NCI-H345 treated with DMSO at 0.1 percent for 48 hours (cell line): Measurements from ENCODE around the gene DXO.
"Not testable (repeated sequence)": the region's sequence is repeated elsewhere in the genome, so short reads cannot be mapped to it uniquely, and the experiment has no call there.

Experiments used
- DNase-seq: peaks from one replicate; lab custom pipeline; 2025; ENCODE audit not compliant: unreplicated experiment; lab: John Stamatoyannopoulos, UW

The DXO gene

DNA sequence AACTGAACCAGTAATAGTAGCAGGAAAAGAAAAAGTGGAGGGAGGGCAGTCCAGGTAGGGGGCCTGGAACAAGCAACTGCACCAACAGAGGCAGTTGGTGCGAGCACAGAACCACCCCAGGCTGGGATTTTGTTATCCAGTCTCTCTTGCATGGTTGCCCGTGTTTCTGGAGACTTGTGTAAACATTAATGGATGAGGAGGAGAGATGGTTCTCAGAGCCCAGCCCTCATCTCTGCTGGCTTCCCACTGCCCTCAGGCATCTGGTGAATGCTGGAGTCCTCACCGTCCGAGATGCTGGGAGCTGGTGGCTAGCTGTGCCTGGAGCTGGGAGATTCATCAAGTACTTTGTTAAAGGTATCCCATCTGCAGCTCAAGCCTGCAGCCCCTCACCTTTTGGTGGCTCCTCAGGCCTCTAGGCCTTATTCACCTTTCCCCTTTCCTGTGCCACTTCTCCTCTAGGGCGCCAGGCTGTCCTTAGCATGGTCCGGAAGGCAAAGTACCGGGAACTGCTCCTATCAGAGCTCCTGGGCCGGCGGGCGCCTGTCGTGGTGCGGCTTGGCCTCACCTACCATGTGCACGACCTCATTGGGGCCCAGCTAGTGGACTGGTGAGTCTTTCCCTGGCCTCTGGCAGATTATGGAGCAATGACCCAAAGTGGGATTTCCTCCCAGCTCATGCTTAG, 8.4 kb upstream of the DXO start:
- DNase-seq: not testable (repeated sequence)

DNA sequence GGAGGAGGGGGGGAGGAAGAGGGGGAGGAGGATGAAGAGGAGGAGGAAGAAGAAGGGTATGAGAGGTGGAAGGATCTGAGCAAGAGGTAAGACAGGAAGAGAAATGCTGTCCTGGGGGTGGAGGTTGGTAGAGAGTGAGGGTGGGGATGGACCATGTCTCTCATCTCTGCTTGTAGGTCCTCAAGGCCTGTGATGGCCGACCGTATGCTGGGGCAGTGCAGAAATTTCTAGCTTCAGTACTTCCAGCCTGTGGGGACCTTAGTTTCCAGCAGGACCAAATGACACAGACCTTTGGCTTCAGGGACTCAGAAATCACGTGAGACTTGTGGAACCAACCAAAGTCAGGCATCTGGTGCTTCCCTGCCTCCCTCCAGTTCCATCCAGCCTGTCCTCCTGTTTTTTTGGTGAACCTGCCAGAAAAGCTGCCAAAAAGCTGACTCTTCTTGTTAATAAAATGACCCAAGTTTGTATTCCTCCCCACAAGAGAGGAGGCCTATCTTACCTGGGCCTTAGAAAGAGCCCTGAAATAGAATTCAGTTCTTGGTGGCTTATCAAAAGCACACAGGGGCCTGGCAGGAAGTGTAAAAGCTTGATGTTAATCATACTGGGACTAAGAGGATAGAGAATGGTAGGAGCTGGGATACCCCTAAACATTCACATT, 7.4 kb upstream of the DXO start:
- no peak for DNase-seq

DNA sequence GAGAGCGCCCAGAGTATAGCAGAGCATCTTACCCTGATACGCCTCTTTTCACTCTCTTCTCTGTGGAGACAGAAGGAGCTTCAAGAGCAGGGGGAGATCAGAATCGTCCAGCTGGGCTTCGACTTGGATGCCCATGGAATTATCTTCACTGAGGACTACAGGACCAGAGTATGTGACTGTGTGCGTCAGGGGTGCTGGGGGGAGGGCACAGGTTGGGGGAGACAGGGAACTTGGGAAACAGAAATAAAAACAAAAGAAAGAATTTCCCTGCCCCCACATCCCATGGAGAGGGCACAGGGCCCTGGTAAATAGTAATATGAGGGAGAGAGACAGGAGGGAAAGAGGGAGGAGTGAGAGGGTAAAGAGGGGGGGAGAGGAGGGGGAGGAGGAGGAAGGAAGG, 6.9 kb upstream of the DXO start:
- DNase-seq: no peak

DNA sequence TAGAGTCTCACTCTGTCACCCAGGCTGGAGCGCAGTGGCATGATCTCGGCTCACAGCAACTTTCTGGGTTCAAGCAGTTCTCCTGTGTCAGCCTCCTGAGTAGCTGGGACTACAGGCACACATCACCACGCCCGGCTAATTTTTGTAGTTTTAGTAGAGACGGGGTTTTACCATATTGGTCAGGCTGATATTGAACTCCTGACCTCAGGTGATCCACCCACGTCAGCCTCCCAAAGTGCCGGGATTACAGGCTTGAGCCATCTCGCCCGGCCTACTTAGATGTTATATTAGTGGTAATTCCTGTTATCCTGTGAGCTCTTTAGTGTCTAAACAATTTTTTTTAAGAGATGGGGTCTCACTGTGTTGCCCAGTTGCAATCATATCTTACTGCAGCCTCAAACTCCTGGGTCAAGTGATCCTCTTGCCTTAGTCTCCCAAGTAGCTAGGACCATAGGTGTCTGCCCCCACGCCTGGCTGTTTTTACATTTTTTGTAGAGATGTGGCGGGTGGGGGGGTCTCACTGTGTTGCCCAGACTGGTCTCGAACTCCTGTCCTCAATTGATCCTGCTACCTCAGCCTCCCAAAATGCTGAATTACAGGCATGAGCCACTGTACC, 6.0 kb upstream of the DXO start:
- DNase-seq: no peak

DNA sequence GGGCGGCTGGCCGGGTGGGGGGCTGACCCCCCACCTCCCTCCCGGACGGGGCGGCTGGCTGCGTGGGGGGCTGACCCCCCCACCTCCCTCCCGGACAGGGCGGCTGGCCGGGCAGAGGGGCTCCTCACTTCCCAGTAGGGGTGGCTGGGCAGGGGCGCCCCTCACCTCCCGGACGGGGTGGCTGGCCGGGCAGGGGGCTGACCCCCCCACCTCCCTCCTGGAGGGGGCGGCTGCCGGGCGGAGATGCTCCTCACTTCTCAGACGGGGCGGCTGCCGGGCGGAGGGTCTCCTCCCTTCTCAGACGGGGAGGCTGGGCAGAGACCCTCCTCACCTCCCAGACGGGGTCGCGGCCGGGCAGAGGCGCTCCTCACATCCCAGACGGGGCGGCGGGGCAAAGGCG, 4.1 kb upstream of the DXO start:
- DNase-seq: not testable (repeated sequence)

DNA sequence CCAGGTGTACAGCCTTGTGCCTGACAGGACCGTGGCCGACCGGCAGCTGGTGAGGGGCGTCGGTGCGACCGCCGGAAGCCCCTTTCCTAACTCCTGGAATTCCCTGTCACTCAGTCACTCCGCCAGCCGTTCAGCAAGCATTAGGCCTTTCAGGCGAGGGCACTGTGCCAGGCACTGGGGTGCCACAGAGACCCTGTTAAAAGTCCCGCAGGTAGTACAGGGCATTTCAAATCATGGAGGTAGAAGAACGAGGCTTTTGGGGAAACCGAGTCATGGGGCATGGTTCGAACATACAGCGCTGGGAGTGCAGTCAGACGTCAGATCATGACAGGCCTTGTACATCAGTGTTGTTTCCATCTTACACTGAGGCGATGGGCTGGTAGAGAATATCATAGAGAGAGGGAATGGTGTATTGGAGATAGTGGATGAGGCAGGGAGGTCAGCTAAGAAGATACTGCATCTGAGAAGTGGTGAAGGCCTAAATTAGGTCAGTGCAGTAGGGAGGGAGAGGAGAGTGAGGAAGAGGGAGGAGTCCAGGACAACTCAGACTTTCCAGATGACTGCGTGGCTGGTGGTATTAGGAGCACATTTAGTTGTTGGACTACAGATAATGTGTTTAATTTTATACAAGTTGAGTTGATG, 892 bp upstream of the DXO start:
- no peak for DNase-seq

DNA sequence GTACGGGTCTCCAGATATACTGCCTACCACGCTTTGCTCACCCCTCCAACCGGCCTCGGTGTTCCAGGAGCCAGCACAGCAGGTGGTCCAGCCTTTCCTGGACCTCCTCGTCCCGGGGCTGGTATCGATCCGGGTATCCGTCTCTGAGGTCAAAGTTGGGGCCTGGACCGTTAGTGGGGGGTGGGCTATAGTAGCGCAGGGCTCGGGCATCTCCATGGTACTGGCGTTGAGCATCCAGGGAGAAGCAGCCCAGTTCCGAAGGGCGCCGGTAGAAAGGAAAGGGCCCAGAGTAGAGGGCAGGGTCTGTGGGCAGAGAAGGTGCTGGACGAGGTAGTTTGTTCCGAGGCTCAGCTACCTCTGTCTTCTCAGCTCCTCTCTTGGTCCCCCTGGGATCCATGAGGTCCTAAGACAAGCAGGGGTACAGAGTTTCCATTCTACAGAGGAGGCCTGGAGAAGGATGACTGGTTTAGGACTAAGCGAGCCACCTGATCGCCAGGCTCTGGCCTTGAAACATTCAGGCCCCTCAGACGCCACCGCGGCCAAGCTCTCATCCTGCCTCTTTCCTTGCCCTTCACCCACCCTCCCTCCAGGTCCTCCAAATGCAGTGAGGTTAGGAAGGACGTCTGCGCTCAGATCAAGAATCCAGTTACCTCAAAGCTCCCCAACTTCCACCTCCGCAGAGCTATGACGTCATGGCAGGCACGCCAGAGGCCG, 502 bp downstream of the DXO start:
- no peak for DNase-seq

DNA sequence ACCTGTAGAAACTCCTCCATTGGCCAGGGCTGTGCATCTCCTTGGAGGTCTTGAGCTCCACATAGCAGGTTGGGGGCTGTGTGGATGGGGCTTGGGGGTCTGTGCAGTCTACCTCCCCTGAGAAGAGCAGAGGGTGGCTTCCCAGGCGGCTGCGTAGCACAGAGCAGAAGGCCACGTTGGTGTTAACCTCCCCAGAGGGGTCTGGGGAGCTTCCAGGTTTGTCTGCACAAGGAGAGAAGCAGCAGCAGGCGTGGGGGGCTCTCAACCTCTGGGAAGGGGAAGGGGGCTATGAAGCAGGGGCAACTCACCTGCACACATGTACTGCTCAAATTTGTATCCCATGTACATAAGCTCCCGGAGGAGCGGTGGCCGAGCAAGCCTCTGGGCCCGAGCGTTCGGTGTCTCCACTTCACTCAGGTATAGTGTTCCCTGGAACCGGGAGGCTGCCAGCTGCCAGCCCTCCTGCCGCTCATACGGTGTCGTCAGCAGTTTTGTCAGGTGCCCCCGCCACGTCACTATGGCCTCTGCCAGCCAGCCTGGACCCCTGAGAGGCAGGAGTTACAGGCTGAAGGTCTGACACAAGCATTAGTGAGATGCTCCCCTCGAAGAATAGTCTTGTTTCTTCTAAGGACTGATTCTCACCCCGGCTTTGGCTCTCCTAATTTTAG, 1.2 kb downstream of the DXO start:
- no peak for DNase-seq

DNA sequence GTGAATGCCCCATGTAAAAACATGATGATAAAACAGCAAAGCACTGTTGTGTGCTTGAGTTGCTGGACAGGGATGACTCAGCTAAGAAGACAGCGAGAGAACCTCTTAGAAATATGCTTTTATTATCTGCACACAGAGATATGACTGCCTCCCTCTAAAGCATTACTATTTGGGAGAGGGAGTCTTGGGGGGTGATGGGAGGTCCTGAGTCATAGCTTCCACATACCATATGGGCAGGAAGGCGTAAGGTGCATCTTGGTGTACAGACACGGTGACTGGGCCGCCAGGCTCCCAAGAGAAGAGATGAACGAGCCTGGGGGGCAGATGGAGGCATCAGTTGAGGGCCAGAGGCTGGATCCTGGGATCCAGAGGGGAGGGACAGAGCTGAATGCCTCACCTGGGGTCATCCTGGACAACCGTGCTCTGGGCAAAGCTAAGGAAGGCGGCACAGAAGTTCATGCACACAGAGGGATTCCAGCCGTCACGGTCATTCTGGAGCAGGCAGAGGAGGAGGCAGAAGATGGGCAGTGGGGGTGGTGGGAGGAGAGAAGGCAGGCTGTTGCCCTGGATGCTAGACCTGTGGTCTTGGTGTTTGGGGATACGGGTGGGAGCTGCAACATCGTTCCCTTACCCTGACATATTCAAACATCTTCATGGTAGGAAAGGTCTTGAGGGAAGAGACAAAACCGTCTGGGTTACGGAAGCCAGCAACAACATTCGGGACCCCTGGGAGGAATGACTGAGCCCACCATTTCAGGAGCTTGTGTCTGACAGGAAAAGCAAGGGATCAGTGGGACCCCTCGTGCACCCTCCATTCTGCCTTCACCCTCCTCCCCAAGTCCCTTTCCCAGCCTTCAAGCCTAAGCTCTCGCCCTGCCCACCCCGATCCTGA, 2.0 kb downstream of the DXO start:
- no peak for DNase-seq

DNA sequence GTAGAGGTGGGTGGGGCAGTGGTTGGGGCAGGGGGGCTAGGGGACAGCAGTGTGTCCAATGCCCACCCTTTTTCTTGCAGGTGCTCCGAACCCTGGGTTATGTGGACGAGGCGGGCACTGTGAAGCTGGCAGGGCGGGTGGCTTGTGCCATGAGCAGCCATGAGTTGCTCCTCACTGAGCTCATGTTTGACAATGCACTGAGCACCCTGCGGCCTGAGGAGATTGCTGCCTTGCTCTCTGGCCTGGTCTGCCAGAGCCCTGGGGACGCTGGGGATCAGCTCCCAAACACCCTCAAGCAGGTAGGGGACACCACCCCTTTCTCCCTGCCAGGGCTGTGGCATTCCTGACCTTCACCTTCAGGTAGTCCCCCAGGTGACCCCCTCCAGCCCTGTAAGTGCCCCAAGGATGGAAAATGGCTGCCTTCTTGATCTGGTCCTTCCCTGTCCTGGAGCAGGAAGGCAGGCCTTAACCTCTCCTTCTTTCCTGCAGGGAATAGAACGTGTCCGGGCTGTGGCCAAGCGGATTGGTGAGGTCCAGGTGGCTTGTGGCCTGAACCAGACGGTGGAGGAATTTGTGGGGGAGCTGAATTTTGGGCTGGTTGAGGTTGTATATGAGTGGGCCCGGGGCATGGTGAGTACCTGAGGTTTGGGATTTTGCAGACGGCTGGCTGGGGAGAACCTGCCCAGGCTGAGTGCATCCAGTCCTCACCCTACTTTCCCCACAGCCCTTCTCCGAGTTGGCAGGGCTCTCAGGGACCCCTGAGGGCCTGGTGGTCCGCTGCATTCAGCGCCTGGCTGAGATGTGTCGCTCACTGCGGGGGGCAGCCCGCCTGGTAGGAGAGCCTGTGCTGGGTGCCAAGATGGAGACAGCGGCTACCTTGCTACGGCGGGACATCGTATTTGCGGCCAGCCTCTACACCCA, 2.9 kb downstream of the DXO start:
- no peak for DNase-seq

DNA sequence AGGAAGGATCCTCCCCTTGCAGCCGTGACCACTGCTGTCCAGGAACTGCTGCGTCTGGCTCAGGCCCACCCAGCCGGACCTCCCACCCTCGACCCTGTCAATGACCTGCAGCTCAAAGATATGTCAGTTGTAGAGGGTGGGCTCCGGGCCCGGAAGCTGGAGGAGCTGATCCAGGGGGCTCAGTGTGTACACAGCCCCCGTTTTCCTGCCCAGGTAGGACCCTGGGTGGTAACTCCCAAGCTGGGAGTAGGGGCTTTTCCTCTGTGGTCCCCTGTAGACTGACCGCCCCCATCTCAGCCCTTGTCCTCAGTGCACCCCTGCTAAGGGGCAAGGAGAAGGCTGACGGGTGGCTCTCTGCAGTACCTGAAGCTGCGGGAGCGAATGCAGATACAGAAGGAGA, 3.6 kb downstream of the DXO start:
- no peak for DNase-seq

DNA sequence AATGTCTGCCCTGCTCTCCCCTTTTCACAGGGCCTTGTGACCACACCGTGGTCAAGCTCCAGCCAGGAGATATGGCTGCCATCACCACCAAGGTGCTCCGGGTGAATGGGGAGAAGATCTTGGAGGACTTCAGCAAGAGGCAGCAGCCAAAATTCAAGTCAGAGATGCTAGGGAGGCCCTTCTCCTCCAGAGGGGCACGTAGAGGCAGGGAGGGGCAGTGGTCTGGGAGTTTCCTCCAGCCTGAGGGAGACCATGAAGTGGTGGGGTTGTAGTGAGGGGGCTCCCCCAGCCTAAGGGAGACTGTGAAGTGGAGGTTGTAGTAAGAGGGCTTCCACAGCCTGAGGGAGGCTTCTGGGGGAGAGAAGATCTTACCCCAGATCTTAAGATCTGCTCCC, 4.0 kb downstream of the DXO start:
- DNase-seq: no peak

DNA sequence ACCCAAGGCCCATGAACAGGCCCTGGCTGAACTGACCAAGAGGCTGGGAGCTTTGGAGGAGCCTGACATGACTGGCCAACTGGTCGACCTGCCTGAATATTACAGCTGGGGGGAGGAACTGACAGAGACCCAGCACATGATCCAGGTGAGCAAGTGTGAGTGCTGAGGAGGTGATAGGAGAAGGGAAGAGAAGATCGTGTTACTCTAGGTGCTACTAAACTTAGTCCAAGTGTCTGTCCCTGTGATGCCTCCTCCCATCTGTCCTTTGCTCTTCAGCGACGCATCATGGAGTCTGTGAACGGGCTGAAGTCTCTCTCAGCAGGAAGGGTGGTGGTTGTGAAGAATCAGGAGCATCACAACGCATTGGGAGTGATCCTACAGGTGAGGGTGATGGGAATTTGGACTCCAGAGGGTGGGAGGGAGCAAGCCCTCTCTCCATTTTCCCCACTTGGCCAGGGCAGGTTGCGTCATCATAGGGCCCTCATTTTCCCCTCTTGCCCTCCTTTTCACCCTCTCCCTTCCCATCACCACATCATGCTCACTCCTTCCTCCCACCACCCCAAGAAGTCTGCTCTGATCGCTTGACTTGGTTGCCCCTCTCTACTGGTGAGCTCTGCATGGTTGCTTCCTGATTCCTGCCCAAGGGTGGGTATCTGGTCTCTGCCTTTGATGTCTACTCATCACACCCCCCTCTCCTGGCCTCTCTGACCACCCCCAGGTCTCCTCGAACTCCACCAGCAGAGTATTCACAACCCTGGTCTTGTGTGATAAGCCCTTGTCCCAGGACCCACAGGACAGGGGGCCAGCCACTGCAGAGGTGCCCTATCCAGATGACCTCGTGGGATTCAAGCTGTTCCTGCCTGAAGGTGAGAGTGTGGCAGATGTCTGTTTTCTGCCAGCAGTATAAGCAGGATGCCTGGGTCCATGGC, 4.7 kb downstream of the DXO start:
- DNase-seq: no peak

DNA sequence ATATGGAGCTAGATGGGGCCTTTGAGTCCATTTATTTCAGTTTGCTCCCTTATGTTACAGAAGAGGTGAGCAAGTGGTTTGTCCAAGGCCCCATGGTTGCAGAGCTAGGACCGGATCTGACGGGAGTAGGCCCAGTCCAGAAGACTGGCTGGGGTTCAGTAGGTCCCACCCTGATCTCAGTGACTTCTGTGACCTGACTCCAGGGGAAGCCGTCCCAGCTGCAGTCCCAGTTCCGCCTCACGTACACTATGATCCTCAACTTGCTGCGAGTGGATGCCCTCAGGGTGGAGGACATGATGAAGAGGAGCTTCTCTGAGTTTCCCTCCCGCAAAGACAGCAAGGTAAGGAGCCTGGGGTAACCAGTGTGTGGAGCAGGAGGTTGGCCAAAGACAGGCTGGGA, 5.4 kb downstream of the DXO start:
- no peak for DNase-seq

DNA sequence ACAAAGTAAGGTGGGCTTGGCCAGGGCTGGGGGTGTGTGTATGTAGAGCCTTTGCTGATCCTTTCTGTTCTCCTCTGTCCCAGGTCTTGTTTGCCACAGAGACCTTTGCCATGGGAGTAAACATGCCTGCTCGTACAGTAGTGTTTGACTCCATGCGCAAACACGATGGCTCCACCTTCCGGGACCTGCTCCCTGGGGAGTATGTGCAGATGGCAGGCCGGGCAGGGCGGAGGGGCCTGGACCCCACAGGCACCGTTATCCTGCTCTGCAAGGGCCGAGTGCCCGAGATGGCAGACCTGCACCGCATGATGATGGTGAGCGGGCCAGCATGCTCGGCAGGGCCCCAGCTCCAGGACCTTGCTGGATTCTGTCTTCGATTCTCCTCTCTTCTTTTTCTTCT, 6.2 kb downstream of the DXO start:
- no peak for DNase-seq

DNA sequence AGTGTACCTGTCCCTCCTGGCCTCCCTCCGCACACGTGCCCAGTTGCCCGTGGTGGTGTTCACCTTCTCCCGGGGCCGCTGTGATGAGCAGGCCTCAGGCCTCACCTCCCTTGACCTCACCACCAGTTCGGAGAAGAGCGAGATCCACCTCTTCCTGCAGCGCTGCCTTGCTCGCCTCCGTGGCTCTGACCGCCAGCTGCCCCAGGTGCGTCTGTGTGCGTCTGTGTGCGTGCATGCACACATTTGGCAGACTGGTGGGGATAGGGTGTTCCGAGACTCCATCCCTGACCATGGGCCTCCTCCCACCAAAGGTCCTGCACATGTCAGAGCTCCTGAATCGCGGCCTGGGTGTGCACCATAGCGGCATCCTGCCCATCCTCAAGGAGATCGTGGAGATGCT, 8.0 kb downstream of the DXO start:
- DNase-seq: no peak

DNA sequence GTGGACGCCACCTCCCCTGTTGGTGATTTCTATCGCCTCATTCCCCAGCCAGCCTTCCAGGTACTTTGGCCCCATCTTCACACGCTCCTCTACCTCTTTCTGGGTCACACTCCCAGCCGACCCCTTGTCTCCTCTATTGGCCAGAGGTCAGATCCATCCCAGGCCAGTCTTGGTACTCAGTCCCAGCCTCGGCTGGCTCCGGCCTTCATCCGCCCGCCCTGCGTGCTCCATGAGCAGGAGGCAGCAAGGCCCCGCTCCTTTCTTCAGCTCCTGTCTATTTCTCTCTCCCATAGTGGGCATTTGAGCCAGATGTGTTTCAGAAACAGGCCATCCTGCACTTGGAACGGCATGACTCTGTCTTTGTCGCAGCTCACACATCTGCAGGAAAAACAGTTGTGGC, 10.3 kb downstream of the DXO start:
- no peak for DNase-seq
